Right lobe of liver (tissue), 4 donors: ENCODE measurements around the gene DMPK.

ENCODE experiments used
- POLR2A ChIP-seq: fragments of 450-650 bp; IDR thresholded peaks from one replicate; pipeline ENCODE4 v1.6.1; 2017; ENCODE audit warnings: antibody characterized with exemption, mild to moderate bottlenecking
- TF ChIP-seq, protein P1 (sequence below), 4 donors: fragments of 200-600 bp in 3 of 4; fragments of 450-650 bp in 1 of 4; IDR thresholded peaks; one replicate each; pipeline versions ENCODE4 v1.5.1 to v1.8.0; 2016 to 2022; ENCODE audit warnings: antibody characterized with exemption in 4 of 4, mild to moderate bottlenecking in 2 of 4
- donor health status: DM: no; HTN: no; CAD: no.
- donor health status: DM: no; HTN: no; CAD: no.
- donor health status: DM: no; HTN: yes; CAD: no.

GRCh38 chr19:45768655-45768983 lies 13.7 kb downstream of the DMPK start:
- TF ChIP-seq, protein P1, sequence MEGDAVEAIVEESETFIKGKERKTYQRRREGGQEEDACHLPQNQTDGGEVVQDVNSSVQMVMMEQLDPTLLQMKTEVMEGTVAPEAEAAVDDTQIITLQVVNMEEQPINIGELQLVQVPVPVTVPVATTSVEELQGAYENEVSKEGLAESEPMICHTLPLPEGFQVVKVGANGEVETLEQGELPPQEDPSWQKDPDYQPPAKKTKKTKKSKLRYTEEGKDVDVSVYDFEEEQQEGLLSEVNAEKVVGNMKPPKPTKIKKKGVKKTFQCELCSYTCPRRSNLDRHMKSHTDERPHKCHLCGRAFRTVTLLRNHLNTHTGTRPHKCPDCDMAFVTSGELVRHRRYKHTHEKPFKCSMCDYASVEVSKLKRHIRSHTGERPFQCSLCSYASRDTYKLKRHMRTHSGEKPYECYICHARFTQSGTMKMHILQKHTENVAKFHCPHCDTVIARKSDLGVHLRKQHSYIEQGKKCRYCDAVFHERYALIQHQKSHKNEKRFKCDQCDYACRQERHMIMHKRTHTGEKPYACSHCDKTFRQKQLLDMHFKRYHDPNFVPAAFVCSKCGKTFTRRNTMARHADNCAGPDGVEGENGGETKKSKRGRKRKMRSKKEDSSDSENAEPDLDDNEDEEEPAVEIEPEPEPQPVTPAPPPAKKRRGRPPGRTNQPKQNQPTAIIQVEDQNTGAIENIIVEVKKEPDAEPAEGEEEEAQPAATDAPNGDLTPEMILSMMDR (IDR thresholded peaks at IDR 0.05) = no peak
- TF ChIP-seq POLR2A = no peak
